ENCODE results near the gene SMAD7. TPM values are rescaled to one million over a fixed set of nuclear protein-coding genes. Genes with fewer than 3 reads are reported as not detected.

SMAD7 gene
- total and polyA plus RNA-seq, 2 experiments from 2014 or later: 11.8 to 29.8 TPM

DNA sequence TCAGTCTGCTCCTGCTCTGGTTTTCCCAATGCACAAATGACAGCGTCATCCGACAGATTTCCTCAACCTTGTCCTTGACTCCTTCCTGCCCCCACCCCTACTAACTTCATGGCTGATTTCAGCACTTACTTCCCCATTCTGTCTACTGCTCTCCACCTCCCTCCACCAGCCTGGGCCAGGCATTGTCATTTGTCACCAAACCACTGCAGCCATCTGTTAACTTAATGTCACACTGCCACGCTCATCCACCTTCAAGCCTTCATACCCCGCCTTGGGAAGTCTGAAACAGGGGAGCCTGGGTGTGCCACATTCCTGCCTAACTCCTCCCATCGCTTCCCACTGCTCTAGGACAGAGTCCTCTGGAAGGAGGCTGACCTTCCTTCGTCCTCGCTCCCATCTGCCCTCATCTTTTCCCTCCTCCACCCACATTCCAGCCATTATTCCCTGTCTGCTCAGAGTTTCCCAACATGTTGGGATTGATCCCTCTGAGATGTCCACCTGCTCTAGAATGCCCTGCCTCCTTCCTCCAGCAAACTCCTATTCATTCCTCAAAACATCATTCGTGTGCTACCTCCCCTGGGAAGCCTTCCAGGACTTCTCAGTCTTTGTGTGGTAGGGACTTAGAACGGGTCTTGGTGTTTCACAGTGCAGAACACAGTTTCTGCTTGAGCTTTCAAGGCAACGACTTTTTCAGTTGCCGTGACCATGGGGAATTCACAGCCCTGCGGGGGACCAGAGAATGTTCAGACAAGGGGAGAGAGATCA lies 42.2 kb upstream of the SMAD7 start:
- Histone ChIP-seq H3F3A (replicated peaks; ENCODE audit: low read depth) (no peaks in the 10 kb centered on the region), H2AFZ (no peak overlapping the region), H3K27me3 (ENCODE audit: insufficient read depth) (no peaks in the 10 kb centered on the region), H3K27ac (ENCODE audit: low read depth) (no peak overlapping the region), H3K4me3 (no peak overlapping the region), H3K79me2 (replicated peaks; ENCODE audit: insufficient read depth) (no peaks in the 10 kb centered on the region), H3K4me2 (no peak overlapping the region), H4K20me1 (replicated peaks; ENCODE audit: insufficient read depth) (no peaks in the 10 kb centered on the region), H3K4me1 (ENCODE audit: insufficient read depth) (peaks cover 7% of the 10 kb centered on the region; the same call in 1 of the 2 replicates), H3K9me2 (ENCODE audit: insufficient read depth) (no peaks in the 10 kb centered on the region), H3K36me3 (ENCODE audit: insufficient read depth) (no peaks in the 10 kb centered on the region)
- TF ChIP-seq POLR2AphosphoS5 (IDR thresholded peaks at IDR 0.05; ENCODE audit: low read depth) (no peak), ZNF331 (CRISPR knock-in tag; IDR thresholded peaks at IDR 0.05; ENCODE audit: low read depth) (no peak), CREB1 (CRISPR knock-in tag; IDR thresholded peaks at IDR 0.05; ENCODE audit: low read depth) (no peak), JUNB (IDR thresholded peaks at IDR 0.05; ENCODE audit: unreplicated experiment) (no peak)
- Mint-ChIP-seq H3K36me3 (ENCODE audit: low read depth) (no peaks in the 10 kb centered on the region), H3K9me3 (no peaks in the 10 kb centered on the region; the same call in 2 of the 3 replicates), H3K27me3 (ENCODE audit: insufficient read depth, low read depth, poor library complexity) (peaks cover 11% of the 10 kb centered on the region), H3K4me1 (peaks cover 15% of the 10 kb centered on the region), H3K27ac (no peak overlapping the region), H3K4me3 (no peak overlapping the region)
- ATAC-seq (no peak), DNase-seq (ENCODE audit: low spot score) (no peak)

- H3K27me3 Mint-ChIP-seq (ENCODE audit: insufficient read depth, low read depth, poor library complexity): peaks cover 8% of the 10 kb centered on the region
- Histone ChIP-seq H3K27ac (ENCODE audit: low read depth) (no peak overlapping the region), H3F3A (replicated peaks; ENCODE audit: low read depth) (no peaks in the 10 kb centered on the region), H2AFZ (no peak overlapping the region), H3K4me3 (no peak overlapping the region), H3K4me2 (no peak overlapping the region), H3K79me2 (replicated peaks; ENCODE audit: insufficient read depth) (no peaks in the 10 kb centered on the region), H3K27me3 (ENCODE audit: insufficient read depth) (no peaks in the 10 kb centered on the region), H3K9me2 (ENCODE audit: insufficient read depth) (no peaks in the 10 kb centered on the region), H4K20me1 (replicated peaks; ENCODE audit: insufficient read depth) (no peaks in the 10 kb centered on the region), H3K4me1 (ENCODE audit: insufficient read depth) (no peaks in the 10 kb centered on the region), H3K36me3 (ENCODE audit: insufficient read depth) (no peaks in the 10 kb centered on the region)
- no peak overlapping the region for H3K4me3 Mint-ChIP-seq
- peaks cover 14% of the 10 kb centered on the region for H3K4me1 Mint-ChIP-seq
- H3K36me3 Mint-ChIP-seq (ENCODE audit: low read depth): no peaks in the 10 kb centered on the region
- H3K9me3 Mint-ChIP-seq: peaks cover 4% of the 10 kb centered on the region; the same call in 2 of the 3 replicates
- DNase-seq (ENCODE audit: low spot score) (no peak), ATAC-seq (no peak)
- no peak overlapping the region for H3K27ac Mint-ChIP-seq
- TF ChIP-seq, protein P1, sequence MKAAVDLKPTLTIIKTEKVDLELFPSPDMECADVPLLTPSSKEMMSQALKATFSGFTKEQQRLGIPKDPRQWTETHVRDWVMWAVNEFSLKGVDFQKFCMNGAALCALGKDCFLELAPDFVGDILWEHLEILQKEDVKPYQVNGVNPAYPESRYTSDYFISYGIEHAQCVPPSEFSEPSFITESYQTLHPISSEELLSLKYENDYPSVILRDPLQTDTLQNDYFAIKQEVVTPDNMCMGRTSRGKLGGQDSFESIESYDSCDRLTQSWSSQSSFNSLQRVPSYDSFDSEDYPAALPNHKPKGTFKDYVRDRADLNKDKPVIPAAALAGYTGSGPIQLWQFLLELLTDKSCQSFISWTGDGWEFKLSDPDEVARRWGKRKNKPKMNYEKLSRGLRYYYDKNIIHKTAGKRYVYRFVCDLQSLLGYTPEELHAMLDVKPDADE (IDR thresholded peaks at IDR 0.05): no peak
- no peak for TF ChIP-seq STAT1 (IDR thresholded peaks at IDR 0.05; ENCODE audit: unreplicated experiment)
- TF ChIP-seq, protein P2, sequence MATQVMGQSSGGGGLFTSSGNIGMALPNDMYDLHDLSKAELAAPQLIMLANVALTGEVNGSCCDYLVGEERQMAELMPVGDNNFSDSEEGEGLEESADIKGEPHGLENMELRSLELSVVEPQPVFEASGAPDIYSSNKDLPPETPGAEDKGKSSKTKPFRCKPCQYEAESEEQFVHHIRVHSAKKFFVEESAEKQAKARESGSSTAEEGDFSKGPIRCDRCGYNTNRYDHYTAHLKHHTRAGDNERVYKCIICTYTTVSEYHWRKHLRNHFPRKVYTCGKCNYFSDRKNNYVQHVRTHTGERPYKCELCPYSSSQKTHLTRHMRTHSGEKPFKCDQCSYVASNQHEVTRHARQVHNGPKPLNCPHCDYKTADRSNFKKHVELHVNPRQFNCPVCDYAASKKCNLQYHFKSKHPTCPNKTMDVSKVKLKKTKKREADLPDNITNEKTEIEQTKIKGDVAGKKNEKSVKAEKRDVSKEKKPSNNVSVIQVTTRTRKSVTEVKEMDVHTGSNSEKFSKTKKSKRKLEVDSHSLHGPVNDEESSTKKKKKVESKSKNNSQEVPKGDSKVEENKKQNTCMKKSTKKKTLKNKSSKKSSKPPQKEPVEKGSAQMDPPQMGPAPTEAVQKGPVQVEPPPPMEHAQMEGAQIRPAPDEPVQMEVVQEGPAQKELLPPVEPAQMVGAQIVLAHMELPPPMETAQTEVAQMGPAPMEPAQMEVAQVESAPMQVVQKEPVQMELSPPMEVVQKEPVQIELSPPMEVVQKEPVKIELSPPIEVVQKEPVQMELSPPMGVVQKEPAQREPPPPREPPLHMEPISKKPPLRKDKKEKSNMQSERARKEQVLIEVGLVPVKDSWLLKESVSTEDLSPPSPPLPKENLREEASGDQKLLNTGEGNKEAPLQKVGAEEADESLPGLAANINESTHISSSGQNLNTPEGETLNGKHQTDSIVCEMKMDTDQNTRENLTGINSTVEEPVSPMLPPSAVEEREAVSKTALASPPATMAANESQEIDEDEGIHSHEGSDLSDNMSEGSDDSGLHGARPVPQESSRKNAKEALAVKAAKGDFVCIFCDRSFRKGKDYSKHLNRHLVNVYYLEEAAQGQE (IDR thresholded peaks at IDR 0.05; ENCODE audit: unreplicated experiment): no peak
- TF ChIP-seq EZH2phosphoT487 (IDR thresholded peaks at IDR 0.05; ENCODE audit: unreplicated experiment): no peak
- TF ChIP-seq, protein P3, sequence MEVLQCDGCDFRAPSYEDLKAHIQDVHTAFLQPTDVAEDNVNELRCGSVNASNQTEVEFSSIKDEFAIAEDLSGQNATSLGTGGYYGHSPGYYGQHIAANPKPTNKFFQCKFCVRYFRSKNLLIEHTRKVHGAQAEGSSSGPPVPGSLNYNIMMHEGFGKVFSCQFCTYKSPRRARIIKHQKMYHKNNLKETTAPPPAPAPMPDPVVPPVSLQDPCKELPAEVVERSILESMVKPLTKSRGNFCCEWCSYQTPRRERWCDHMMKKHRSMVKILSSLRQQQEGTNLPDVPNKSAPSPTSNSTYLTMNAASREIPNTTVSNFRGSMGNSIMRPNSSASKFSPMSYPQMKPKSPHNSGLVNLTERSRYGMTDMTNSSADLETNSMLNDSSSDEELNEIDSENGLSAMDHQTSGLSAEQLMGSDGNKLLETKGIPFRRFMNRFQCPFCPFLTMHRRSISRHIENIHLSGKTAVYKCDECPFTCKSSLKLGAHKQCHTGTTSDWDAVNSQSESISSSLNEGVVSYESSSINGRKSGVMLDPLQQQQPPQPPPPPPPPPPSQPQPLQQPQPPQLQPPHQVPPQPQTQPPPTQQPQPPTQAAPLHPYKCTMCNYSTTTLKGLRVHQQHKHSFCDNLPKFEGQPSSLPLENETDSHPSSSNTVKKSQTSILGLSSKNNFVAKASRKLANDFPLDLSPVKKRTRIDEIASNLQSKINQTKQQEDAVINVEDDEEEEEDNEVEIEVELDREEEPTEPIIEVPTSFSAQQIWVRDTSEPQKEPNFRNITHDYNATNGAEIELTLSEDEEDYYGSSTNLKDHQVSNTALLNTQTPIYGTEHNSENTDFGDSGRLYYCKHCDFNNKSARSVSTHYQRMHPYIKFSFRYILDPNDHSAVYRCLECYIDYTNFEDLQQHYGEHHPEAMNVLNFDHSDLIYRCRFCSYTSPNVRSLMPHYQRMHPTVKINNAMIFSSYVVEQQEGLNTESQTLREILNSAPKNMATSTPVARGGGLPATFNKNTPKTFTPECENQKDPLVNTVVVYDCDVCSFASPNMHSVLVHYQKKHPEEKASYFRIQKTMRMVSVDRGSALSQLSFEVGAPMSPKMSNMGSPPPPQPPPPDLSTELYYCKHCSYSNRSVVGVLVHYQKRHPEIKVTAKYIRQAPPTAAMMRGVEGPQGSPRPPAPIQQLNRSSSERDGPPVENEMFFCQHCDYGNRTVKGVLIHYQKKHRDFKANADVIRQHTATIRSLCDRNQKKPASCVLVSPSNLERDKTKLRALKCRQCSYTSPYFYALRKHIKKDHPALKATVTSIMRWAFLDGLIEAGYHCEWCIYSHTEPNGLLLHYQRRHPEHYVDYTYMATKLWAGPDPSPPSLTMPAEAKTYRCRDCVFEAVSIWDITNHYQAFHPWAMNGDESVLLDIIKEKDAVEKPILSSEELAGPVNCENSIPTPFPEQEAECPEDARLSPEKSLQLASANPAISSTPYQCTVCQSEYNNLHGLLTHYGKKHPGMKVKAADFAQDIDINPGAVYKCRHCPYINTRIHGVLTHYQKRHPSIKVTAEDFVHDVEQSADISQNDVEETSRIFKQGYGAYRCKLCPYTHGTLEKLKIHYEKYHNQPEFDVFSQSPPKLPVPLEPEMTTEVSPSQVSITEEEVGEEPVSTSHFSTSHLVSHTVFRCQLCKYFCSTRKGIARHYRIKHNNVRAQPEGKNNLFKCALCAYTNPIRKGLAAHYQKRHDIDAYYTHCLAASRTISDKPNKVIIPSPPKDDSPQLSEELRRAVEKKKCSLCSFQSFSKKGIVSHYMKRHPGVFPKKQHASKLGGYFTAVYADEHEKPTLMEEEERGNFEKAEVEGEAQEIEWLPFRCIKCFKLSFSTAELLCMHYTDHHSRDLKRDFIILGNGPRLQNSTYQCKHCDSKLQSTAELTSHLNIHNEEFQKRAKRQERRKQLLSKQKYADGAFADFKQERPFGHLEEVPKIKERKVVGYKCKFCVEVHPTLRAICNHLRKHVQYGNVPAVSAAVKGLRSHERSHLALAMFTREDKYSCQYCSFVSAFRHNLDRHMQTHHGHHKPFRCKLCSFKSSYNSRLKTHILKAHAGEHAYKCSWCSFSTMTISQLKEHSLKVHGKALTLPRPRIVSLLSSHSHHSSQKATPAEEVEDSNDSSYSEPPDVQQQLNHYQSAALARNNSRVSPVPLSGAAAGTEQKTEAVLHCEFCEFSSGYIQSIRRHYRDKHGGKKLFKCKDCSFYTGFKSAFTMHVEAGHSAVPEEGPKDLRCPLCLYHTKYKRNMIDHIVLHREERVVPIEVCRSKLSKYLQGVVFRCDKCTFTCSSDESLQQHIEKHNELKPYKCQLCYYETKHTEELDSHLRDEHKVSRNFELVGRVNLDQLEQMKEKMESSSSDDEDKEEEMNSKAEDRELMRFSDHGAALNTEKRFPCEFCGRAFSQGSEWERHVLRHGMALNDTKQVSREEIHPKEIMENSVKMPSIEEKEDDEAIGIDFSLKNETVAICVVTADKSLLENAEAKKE (CRISPR knock-in tag; IDR thresholded peaks at IDR 0.05): no peak
- no peak for TF ChIP-seq ZNF114 (CRISPR knock-in tag; IDR thresholded peaks at IDR 0.05)
- TF ChIP-seq POLR2AphosphoS5 (IDR thresholded peaks at IDR 0.05; ENCODE audit: low read depth): no peak
- TF ChIP-seq JUNB (IDR thresholded peaks at IDR 0.05; ENCODE audit: unreplicated experiment): no peak
- TF ChIP-seq CREB1 (CRISPR knock-in tag; IDR thresholded peaks at IDR 0.05; ENCODE audit: low read depth): no peak
- TF ChIP-seq NANOG (IDR thresholded peaks at IDR 0.05; ENCODE audit: borderline replicate concordance): no peak
Measured at GRCh38 chr18:48992133-48992532, 41.4 kb upstream of the SMAD7 start.
